H1 (cell line): ENCODE measurements around the gene CTDSP1. TPM values are rescaled to one million over a fixed set of nuclear protein-coding genes. Genes with fewer than 3 reads are reported as not detected.

Experiments
- CHD2 ChIP-seq: IDR thresholded peaks from 2 replicates; pipeline ENCODE4 v1.6.1; 2012; ENCODE audit warnings: low read length, improper control_type of control experiment
- CREB1 ChIP-seq: IDR thresholded peaks from 2 replicates; pipeline ENCODE4 v1.6.1; 2012; ENCODE audit warnings: inconsistent platforms
- CTBP2 ChIP-seq: IDR thresholded peaks from 2 replicates; pipeline ENCODE4 v1.7.0; 2011; ENCODE audit warnings: borderline replicate concordance, mild to moderate bottlenecking, moderate library complexity, mixed read lengths, low read length; ENCODE audit not compliant: insufficient read depth, insufficient read length
- SUZ12 ChIP-seq: fragments of 200-600 bp; sonication (generic); IDR thresholded peaks from 2 replicates; pipeline ENCODE4 v1.6.1; 2012; ENCODE audit warnings: mild to moderate bottlenecking, inconsistent platforms, low read length, moderate library complexity, mixed read lengths
- polyA plus RNA-seq, 7 experiments: library from polyadenylated mRNA; depleted of rRNA in 3 of 7; stranded (reverse) in 5 of 7; unstranded in 2 of 7; fragments of >200 nt in 5 of 7; fragments of 200-250 nt in 2 of 7; gene quantifications; 1 replicate in 5 of 7; 2 replicates in 1 of 7; 4 replicates in 1 of 7; pipeline versions ENCODE4 v1.2.1 to v1.2.3, GENCODE V29; 2011 to 2013; ENCODE audit warnings: missing spikeins in 2 of 7, mixed read lengths in 2 of 7
- total RNA-seq: library from RNA; stranded (reverse); fragmentation: NEBNext Ultra II Directional; extraction: Animal tissue kit (Norgen Biotek cat#: 25700); gene quantifications from 2 replicates; pipeline ENCODE4 v1.2.1, GENCODE V29; 2021

Gene CTDSP1
- total and polyA plus RNA-seq, 2 of the 8 experiments (the other 6 are each of a cell fraction or from before 2014, with no cell fraction given) = 20.3 to 35.2 TPM

DNA sequence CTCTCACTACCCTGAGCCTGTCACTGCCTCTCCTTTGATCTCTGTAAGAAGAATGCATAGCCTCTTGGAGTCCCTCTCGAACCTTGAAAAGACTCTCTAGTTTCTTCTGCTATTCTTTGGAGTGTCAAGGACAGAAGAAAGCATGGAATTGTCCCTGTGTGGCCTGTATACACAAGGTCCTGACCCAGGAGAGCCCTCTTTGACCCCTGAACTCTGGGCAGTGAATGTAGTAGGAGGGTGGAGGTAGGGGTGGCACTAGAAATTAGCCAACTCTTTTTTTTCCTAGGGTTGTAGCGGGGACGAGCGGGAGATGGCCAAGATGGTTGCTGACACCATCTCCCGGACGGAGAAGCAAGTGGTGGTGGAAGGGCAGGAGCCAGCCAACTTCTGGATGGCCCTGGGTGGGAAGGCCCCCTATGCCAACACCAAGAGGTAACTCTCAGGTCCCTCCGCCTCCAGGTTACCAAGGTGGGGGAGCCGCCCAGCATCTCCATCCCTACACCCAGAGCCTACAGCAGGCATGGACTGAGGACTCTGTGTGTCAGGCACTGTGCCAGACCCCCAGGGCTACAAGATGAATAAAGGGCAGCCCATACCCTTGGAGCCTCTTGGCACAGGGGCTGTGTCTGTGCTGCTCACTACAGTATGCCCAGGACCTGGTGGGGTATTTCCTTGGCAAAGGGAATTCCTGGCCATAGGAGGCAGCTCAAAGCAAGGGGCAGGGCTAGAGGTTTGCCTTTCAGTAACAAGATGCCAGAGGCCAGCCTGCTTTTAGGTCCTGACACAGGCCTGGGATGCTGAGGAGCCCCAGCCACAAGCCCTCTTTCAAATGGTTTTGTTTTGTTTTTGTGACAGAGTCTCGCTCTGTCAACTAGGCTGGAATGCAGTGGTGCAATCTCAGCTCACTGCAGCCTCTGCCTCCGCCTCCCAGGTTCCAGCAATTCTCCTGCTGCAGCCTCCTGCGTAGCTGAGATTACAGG is 35.6 kb downstream of the CTDSP1 start (continued):
- TF ChIP-seq CTBP2 = no peak
- no peak for TF ChIP-seq CHD2
- TF ChIP-seq SUZ12 = no peak
- no peak for TF ChIP-seq CREB1
- TF ChIP-seq, all 59 proteins: peak for 0
